B cell (primary cell): ENCODE data around the gene TMEM37. TPM values are rescaled to one million over a fixed set of nuclear protein-coding genes. Genes with fewer than 3 reads are reported as not detected.

Experiments
- ATAC-seq: fragments of 200-7000 bp; cut with Tn5 transposase; one replicate; pipeline ENCODE4 v1.10.0; 2021; ENCODE audit warnings: low read depth, mild to moderate bottlenecking, moderate number of reproducible peaks, moderate library complexity
- CTCF ChIA-PET: fragments of 350-600 bp; sonication (Branson Sonifier 250); formaldehyde crosslinking; loops from one replicate; lab custom pipeline; 2021; ENCODE audit warnings: antibody characterized with exemption, inconsistent platforms; lab: Charles Lee
- POLR2A ChIA-PET: fragments of 350-600 bp; sonication (Branson Sonifier 250); formaldehyde crosslinking; loops from one replicate; lab custom pipeline; 2021; ENCODE audit warnings: antibody characterized with exemption; lab: Charles Lee
- DNase-seq: peaks from one replicate; pipeline ENCODE4 v3.0.0; 2013
- H2AFZ ChIP-seq: 2 replicates; pipeline ENCODE4 v1.6.1; 2012; ENCODE audit warnings: mild to moderate bottlenecking, low read depth, low read length; ENCODE audit not compliant: insufficient read depth, poor library complexity, severe bottlenecking
- H3K27ac ChIP-seq, 2 donors: 1 replicate in 1 of 2; 2 replicates in 1 of 2; pipeline ENCODE4 v1.5.1; 2012 to 2013; ENCODE audit warnings: low read length in 2 of 2, mild to moderate bottlenecking in 2 of 2, moderate library complexity in 1 of 2
- H3K27me3 ChIP-seq, 4 experiments: fragments of 200-600 bp in 1 of 4; sonication (generic) in 1 of 4; replicated peaks in 1 of 4; 1 replicate in 2 of 4; 2 replicates in 2 of 4; pipeline versions ENCODE4 v1.6.1 to v1.7.0; 2013 to 2016; ENCODE audit warnings: low read length in 3 of 4, mild to moderate bottlenecking in 2 of 4, mixed read lengths in 1 of 4, moderate library complexity in 1 of 4; ENCODE audit not compliant: insufficient read depth in 4 of 4, control insufficient read depth in 3 of 4; ENCODE audit errors: control extremely low read depth in 1 of 4
- H3K36me3 ChIP-seq, 2 experiments: replicated peaks in 1 of 2; 1 replicate in 1 of 2; 2 replicates in 1 of 2; pipeline versions ENCODE4 v1.6.1 to v1.7.1; 2013; ENCODE audit warnings: low read length in 1 of 2; ENCODE audit not compliant: insufficient read depth in 2 of 2, control insufficient read depth in 1 of 2; ENCODE audit errors: control extremely low read depth in 1 of 2, extremely low read depth in 1 of 2
- H3K4me1 ChIP-seq, 2 donors: fragments of 200-600 bp in 1 of 2; sonication (generic) in 1 of 2; 1 replicate in 1 of 2; 2 replicates in 1 of 2; pipeline versions ENCODE4 v1.5.1 to v1.6.1; 2013 to 2017; ENCODE audit warnings: low read length in 2 of 2; ENCODE audit not compliant: control insufficient read depth in 2 of 2, insufficient read depth in 2 of 2
- H3K4me2 ChIP-seq: replicated peaks from 2 replicates; pipeline ENCODE3; 2012; ENCODE audit warnings: mild to moderate bottlenecking, low read depth, low read length; ENCODE audit not compliant: poor library complexity, severe bottlenecking
- H3K4me3 ChIP-seq, 5 experiments: fragments of 200-600 bp in 1 of 5; sonication (generic) in 1 of 5; 1 replicate in 3 of 5; 2 replicates in 2 of 5; pipeline versions ENCODE4 v1.5.1 to v1.7.0; 2011 to 2016; ENCODE audit warnings: low read length in 4 of 5, mild to moderate bottlenecking in 4 of 5, low read depth in 2 of 5, control low read depth in 1 of 5, moderate library complexity in 1 of 5; ENCODE audit not compliant: insufficient read depth in 1 of 5; ENCODE audit errors: control extremely low read depth in 1 of 5, extremely low read depth in 1 of 5
- H3K79me2 ChIP-seq: fragments of 200-600 bp; sonication (generic); one replicate; pipeline ENCODE4 v1.6.0; 2016; ENCODE audit warnings: low read length; ENCODE audit not compliant: control insufficient read depth, insufficient read depth
- H3K9ac ChIP-seq: fragments of 200-600 bp; sonication (generic); 2 replicates; pipeline ENCODE4 v1.6.1; 2017; ENCODE audit warnings: mild to moderate bottlenecking, low read length, moderate library complexity
- H3K9me3 ChIP-seq, 3 donors: one replicate each; pipeline versions ENCODE4 v1.6.1 to v1.7.1; 2013; ENCODE audit warnings: low read length in 2 of 3; ENCODE audit not compliant: control insufficient read depth in 2 of 3, insufficient read depth in 1 of 3; ENCODE audit errors: control extremely low read depth in 1 of 3
- H4K20me1 ChIP-seq: 2 replicates; pipeline ENCODE4 v1.6.0; 2012; ENCODE audit warnings: mild to moderate bottlenecking, low read length; ENCODE audit not compliant: insufficient read depth, control insufficient read depth, poor library complexity, severe bottlenecking
- H3K27ac Mint-ChIP-seq: one replicate; pipeline ENCODE4 v1.8.0; 2021; ENCODE audit warnings: mixed read lengths
- H3K27me3 Mint-ChIP-seq: one replicate; pipeline ENCODE4 v1.8.0; 2021; ENCODE audit warnings: mixed read lengths
- H3K4me1 Mint-ChIP-seq: one replicate; pipeline ENCODE4 v1.8.0; 2021; ENCODE audit warnings: mixed read lengths
- H3K4me3 Mint-ChIP-seq: one replicate; pipeline ENCODE4 v1.8.0; 2021; ENCODE audit warnings: mixed read lengths
- H3K9me3 Mint-ChIP-seq: one replicate; pipeline ENCODE4 v1.8.0; 2022; ENCODE audit warnings: mixed read lengths; ENCODE audit not compliant: insufficient read depth
- CTCF ChIP-seq: fragments of 200-600 bp; IDR thresholded peaks from one replicate; pipeline ENCODE4 v1.8.0; 2022; ENCODE audit warnings: antibody characterized with exemption, mild to moderate bottlenecking
- WGBS: methylation state at CpG from one replicate; pipeline ENCODE4 v1.1.5; 2013; ENCODE audit warnings: missing lambda C conversion rate; ENCODE audit not compliant: insufficient coverage; 5-methylcytosine and 5-hydroxymethylcytosine counted together
- intact Hi-C: fragments of 100-400 bp; cut with micrococcal nuclease; formaldehyde crosslinking; loops from one replicate; pipeline ENCODE4 v1.10.0; 2022
- polyA plus RNA-seq: library from polyadenylated mRNA; depleted of rRNA; stranded (reverse); fragments of >200 nt; gene quantifications from 2 replicates; pipeline ENCODE4 v1.2.3, GENCODE V29; 2012
- total RNA-seq, 2 donors: library from RNA; stranded (reverse); fragments of 120-200 nt in 1 of 2; gene quantifications; 1 replicate in 1 of 2; 2 replicates in 1 of 2; pipeline versions ENCODE4 v1.2.3 to v1.2.4, GENCODE V29; 2013 to 2022

Gene TMEM37
- total and polyA plus RNA-seq, 2 donors (not counting 1 experiment from before 2014, with no cell fraction given), result not detected

GRCh38 chr2:119468154-119468955 lies 36.7 kb downstream of the TMEM37 start:
- no peaks in the 10 kb centered on the region for H3K4me1 Mint-ChIP-seq
- H3K27ac Mint-ChIP-seq, result no peak overlapping the region

More at GRCh38 chr2:119468154-119468955, 36.7 kb downstream of the TMEM37 start:
- DNase-seq (no peak), ATAC-seq (no peak)
- H3K4me1 ChIP-seq, result no peaks in the 10 kb centered on the region
- H3K4me3 Mint-ChIP-seq, result no peak overlapping the region
- intact Hi-C loops, result no loop called here
- no peaks in the 10 kb centered on the region for H3K27me3 ChIP-seq
- ChIA-PET POLR2A (no interaction called here), CTCF (interaction anchor here (0.6 kb wide), 1 partner anchor 60 kb away, joined by 3 read pairs; no protein-coding TSS in a partner anchor)
- H3K9me3 ChIP-seq, result no peaks in the 10 kb centered on the region
- peaks cover 10% of the 10 kb centered on the region for H3K27me3 Mint-ChIP-seq
- no peak overlapping the region for H3K27ac ChIP-seq
- H2AFZ ChIP-seq, result no peak overlapping the region
- H3K9ac ChIP-seq, result no peak overlapping the region
- H4K20me1 ChIP-seq, result no peaks in the 10 kb centered on the region
- H3K79me2 ChIP-seq, result no peaks in the 10 kb centered on the region
- WGBS, result 57% methylated on average over 1 of the region's 3 CpGs
- H3K36me3 ChIP-seq, result no peaks in the 10 kb centered on the region
- no peaks in the 10 kb centered on the region for H3K9me3 Mint-ChIP-seq
- H3K4me3 ChIP-seq, result no peak overlapping the region
- no peak overlapping the region for H3K4me2 ChIP-seq
- no peak for TF ChIP-seq CTCF
